Hypothalamus (tissue), 51 donors: ENCODE data around the gene PLEK.
"Not testable (repeated sequence)": the region's sequence is repeated elsewhere in the genome, so short reads cannot be mapped to it uniquely, and the experiment has no call there.

ENCODE experiments used
- DNase-seq, 51 donors: peaks; one replicate each; lab custom pipeline; 2025; lab: John Stamatoyannopoulos, UW

Gene PLEK

DNA sequence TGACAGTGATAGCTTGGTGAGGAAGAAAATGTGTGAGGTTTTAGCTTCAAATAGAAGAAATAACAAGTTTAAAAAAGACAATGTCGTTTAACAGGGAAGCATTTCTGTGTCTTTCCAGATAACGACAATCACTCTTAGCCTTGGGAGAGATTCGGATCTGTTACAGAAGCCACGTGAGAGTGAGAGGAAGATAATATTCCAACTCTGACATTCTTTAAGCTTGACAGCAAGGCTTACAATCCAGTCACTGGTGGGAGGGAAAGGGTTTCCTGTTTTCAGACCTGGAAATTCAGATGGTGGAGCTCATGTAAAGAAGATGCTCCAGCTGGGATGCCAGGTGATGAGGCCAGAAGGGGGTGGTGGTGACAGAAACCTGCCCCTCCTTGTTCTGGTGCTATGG is 71.2 kb downstream of the PLEK start:
- DNase-seq: no peak

DNA sequence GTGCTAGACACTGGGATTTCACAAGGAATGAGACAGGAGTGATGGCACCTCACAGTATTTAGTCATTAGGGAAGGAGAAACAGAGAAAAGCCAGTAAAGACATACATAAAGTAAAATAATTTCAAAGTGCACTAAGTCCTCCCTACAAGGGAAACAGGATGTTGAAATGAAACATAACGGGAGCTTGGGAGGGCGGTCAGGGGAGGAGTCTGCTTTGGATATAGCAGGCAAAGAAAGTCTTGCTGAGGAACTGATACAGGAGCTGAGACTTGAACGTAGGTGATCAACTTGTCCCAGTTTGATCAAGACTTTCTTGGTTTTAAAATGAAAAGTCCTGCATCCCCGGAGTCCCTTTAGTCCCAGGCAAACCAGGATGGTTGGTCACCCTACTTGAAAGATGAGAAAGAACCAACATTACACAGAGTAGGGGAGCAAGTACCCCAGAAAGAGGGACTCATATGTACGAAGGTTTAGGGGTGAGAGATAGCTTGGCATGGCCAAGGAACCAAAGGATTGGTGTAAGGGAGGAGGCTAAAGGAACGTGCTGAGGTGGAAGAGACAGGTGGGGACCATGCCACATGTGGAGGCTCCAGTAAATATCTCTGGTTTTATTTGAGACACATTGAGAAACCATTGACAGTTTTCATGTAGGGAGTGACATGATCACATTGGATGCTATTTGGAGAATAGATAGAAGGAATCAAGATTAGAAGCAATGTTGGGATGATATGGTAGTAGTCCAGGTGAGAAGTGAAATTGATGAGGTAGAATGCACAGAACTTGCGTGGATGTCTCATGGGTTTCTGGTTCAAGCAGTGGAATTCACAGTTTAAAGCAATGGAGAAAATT is 73.6 kb downstream of the PLEK start:
- no peak for DNase-seq

DNA sequence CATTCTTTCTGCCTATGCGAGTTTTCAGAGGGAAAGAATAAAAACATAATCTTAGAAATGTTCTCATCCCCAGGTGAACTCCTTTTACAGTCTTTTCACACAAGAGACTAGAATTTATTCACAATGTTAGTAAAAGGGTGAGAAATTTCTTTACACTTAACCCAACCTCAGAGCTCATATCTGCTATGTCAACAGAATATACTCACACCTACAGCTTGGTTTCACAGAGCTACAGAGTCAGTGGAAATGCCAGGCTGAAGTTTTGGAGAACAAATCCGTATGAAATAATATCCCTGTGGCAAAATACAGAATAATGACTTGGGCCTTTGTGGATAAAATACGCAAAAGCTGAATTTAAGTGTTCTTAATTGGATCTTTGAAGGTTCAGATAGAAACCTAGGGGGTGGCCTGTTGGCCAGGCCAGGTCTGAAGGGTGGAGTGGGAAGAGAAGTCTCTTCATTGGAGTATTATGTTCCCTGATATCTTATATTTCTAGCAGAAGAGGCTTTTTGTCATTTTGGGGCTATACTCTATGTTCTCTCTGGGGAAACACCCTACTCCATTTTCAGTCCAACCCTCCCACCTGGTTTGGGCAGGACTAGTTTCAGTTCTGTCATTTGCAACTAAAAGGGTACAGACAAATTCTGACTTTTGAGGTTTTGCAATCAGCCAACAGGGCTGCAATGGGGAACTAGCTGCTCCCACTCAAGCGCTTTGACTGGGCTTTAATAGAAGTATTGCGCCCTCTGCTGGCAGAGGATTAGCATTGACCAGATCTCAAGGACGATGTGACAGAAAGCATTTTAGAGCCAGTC is 76.3 kb downstream of the PLEK start:
- peak in 46 of 51 donors; percentile 8 to 86 (median 62) for DNase-seq

DNA sequence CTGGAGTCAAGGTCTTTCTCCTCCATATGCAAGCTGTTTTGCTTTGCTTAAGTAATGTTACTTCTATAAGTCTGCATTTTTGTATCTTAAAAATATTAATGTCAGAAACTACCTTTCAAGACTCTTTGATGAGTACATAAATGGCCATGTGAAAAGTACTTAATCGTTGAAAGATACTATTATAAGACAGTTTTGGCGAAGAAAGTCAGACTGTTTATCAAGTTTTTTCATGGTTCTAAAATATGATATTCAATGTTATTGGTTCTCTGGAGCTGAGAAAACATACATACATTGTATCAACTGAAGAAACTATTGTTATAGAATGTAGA is 76.9 kb downstream of the PLEK start:
- no peak for DNase-seq

DNA sequence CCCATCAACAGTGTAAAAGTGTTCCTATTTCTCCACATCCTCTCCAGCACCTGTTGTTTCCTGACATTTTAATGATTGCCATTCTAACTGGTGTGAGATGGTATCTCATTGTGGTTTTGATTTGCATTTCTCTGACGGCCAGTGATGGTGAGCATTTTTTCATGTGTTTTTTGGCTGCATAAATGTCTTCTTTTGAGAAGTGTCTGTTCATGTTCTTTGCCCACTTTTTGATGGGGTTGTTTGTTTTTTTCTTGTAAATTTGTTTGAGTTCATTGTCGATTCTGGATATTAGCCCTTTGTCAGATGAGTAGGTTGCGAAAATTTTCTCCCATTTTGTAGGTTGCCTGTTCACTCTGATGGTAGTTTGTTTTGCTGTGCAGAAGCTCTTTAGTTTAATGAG is 81.3 kb downstream of the PLEK start:
- not testable (repeated sequence) for DNase-seq
